Raji (cell line): Measurements from ENCODE around the gene CACNA1C.

Experiments
- POLR2A ChIP-seq: IDR thresholded peaks from 2 replicates; pipeline ENCODE4 v1.6.1; 2011; ENCODE audit warnings: low read depth, low read length, control low read depth; ENCODE audit not compliant: insufficient read depth

Gene CACNA1C

GRCh38 chr12:2262449-2262848, 209.7 kb downstream of the CACNA1C start:
- no peak for TF ChIP-seq POLR2A

GRCh38 chr12:2263901-2264300, 211.1 kb downstream of the CACNA1C start:
- TF ChIP-seq POLR2A: no peak

- TF ChIP-seq POLR2A: no peak
Observed at GRCh38 chr12:2264651-2265232, 212.0 kb downstream of the CACNA1C start.

GRCh38 chr12:2265461-2266167, 212.8 kb downstream of the CACNA1C start:
- TF ChIP-seq POLR2A: no peak

- no peak for TF ChIP-seq POLR2A
Observed at GRCh38 chr12:2266666-2267620, 214.2 kb downstream of the CACNA1C start.

GRCh38 chr12:2267703-2268470, 215.1 kb downstream of the CACNA1C start:
- TF ChIP-seq POLR2A: no peak

- TF ChIP-seq POLR2A: no peak
Observed at GRCh38 chr12:2268471-2269286, 215.9 kb downstream of the CACNA1C start.

- no peak for TF ChIP-seq POLR2A
Observed at GRCh38 chr12:2270846-2271245, 218.1 kb downstream of the CACNA1C start.

- TF ChIP-seq POLR2A: no peak
Observed at GRCh38 chr12:2271961-2272360, 219.2 kb downstream of the CACNA1C start.

GRCh38 chr12:2273288-2273687, 220.5 kb downstream of the CACNA1C start:
- TF ChIP-seq POLR2A: no peak

- no peak for TF ChIP-seq POLR2A
Observed at GRCh38 chr12:2273751-2274150, 221.0 kb downstream of the CACNA1C start.

- TF ChIP-seq POLR2A: no peak
Observed at GRCh38 chr12:2274733-2275132, 221.9 kb downstream of the CACNA1C start.

- TF ChIP-seq POLR2A: no peak
Observed at GRCh38 chr12:2276288-2277033, 223.7 kb downstream of the CACNA1C start.
